ENCODE measurements around the gene HS6ST2. TPM values are rescaled to one million over a fixed set of nuclear protein-coding genes. Genes with fewer than 3 reads are reported as not detected.

The HS6ST2 gene
- total RNA-seq, 1 donor: not detected

- no peak for DNase-seq (ENCODE audit: insufficient read length, low spot score, missing footprints)
- no peak overlapping the region for H3K4me2 ChIP-seq (ENCODE audit: insufficient read depth, low read length)
- H3K27ac ChIP-seq (ENCODE audit: low read depth, low read length): no peak overlapping the region
- no peaks in the 10 kb centered on the region for H3K79me2 ChIP-seq (ENCODE audit: insufficient read depth, low read length)
- H3K36me3 ChIP-seq (ENCODE audit: insufficient read depth, low read length): no peaks in the 10 kb centered on the region
- H3K4me1 ChIP-seq (ENCODE audit: insufficient read depth, low read length): no peaks in the 10 kb centered on the region
- no peak overlapping the region for H3K4me3 ChIP-seq (ENCODE audit: insufficient read depth, low read length)
- H2AFZ ChIP-seq (ENCODE audit: low read length): no peak overlapping the region
- peaks cover 29% of the 10 kb centered on the region for H3K27me3 ChIP-seq (ENCODE audit: insufficient read depth, low read length)
- H4K20me1 ChIP-seq (ENCODE audit: insufficient read depth, low read length): no peaks in the 10 kb centered on the region
- no peaks in the 10 kb centered on the region for H3K9me3 ChIP-seq (ENCODE audit: low read depth, low read length)
- TF ChIP-seq CTCF (IDR thresholded peaks at IDR 0.05; ENCODE audit: extremely low read depth, low read depth, low read length): no peak
Measured at GRCh38 chrX:132732236-132732635, 226.2 kb downstream of the HS6ST2 start.

DNA sequence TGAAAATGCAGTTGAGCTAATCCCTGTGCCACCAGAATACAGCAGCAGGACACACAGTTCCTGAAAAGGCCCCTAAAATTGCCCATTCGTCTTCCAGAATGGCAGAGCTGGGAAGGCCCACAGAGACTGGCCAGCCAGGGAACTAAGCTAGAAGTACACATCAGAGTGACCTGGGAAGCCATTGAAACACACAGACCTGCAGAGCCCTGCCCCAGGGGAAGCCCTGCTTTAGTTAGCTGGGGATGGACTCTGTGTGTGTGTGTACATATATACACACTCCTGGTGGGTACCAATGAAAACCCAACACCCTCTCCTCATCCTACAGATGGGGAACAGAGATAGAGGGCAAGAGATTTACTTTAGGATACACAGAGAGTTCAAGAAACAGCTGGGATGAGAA is 227.7 kb downstream of the HS6ST2 start:
- no peak for DNase-seq (ENCODE audit: insufficient read length, low spot score, missing footprints)
- TF ChIP-seq CTCF (IDR thresholded peaks at IDR 0.05; ENCODE audit: extremely low read depth, low read depth, low read length): no peak
- Histone ChIP-seq H3K9me3 (ENCODE audit: low read depth, low read length) (no peaks in the 10 kb centered on the region), H3K4me2 (ENCODE audit: insufficient read depth, low read length) (no peak overlapping the region), H3K4me3 (ENCODE audit: insufficient read depth, low read length) (no peak overlapping the region), H3K27me3 (ENCODE audit: insufficient read depth, low read length) (peaks cover 30% of the 10 kb centered on the region), H3K36me3 (ENCODE audit: insufficient read depth, low read length) (no peaks in the 10 kb centered on the region), H3K27ac (ENCODE audit: low read depth, low read length) (no peak overlapping the region), H4K20me1 (ENCODE audit: insufficient read depth, low read length) (no peaks in the 10 kb centered on the region), H3K4me1 (ENCODE audit: insufficient read depth, low read length) (no peaks in the 10 kb centered on the region), H3K79me2 (ENCODE audit: insufficient read depth, low read length) (no peaks in the 10 kb centered on the region), H2AFZ (ENCODE audit: low read length) (no peak overlapping the region)

DNA sequence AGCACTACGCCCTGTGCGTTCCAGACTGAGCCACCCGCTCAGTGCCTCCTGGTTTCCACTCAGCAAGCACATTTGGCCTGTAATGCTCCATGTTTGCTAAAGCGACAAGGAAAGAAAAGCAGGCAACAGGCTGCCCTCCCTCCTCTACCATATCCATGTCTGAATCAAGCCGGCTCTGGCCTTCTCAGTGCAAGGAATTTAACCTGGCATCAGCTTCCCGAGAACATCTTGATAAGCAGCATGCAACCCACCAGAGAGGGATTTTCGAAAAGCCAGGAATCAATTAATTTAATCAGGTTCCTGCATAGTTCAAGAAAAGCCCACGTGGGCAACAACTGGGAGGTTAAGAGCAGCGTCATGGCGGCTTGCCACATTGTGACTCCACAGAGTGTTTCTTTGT is 228.2 kb downstream of the HS6ST2 start:
- Histone ChIP-seq H4K20me1 (ENCODE audit: insufficient read depth, low read length) (no peaks in the 10 kb centered on the region), H3K4me1 (ENCODE audit: insufficient read depth, low read length) (no peaks in the 10 kb centered on the region), H3K27me3 (ENCODE audit: insufficient read depth, low read length) (peaks cover 30% of the 10 kb centered on the region), H3K36me3 (ENCODE audit: insufficient read depth, low read length) (no peaks in the 10 kb centered on the region), H3K9me3 (ENCODE audit: low read depth, low read length) (no peaks in the 10 kb centered on the region), H3K79me2 (ENCODE audit: insufficient read depth, low read length) (no peaks in the 10 kb centered on the region), H3K27ac (ENCODE audit: low read depth, low read length) (no peak overlapping the region), H3K4me3 (ENCODE audit: insufficient read depth, low read length) (no peak overlapping the region), H2AFZ (ENCODE audit: low read length) (no peak overlapping the region), H3K4me2 (ENCODE audit: insufficient read depth, low read length) (no peak overlapping the region)
- no peak for DNase-seq (ENCODE audit: insufficient read length, low spot score, missing footprints)
- TF ChIP-seq CTCF (IDR thresholded peaks at IDR 0.05; ENCODE audit: extremely low read depth, low read depth, low read length): no peak

DNA sequence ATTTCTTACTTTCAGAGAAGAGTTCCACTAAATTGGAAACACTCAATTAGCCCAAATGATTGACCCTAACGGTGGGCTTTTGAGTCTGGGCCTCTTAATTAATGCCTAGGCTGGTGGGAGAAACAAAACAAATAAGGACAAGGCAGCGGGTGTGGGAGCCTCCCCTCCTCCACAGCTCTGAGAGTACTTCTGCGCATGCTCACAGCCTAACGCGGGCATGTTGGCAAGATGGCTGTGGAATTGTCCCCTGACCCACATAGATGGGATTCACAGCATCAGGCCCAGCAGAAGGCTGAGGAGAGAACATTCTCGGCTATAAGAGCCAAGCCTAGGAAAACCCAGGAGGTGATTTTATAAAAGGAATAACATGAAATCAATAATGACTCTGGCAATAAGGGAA is 230.1 kb downstream of the HS6ST2 start:
- no peaks in the 10 kb centered on the region for H3K4me1 ChIP-seq (ENCODE audit: insufficient read depth, low read length)
- H3K79me2 ChIP-seq (ENCODE audit: insufficient read depth, low read length): no peaks in the 10 kb centered on the region
- H3K27ac ChIP-seq (ENCODE audit: low read depth, low read length): no peak overlapping the region
- no peak overlapping the region for H3K4me2 ChIP-seq (ENCODE audit: insufficient read depth, low read length)
- no peaks in the 10 kb centered on the region for H3K9me3 ChIP-seq (ENCODE audit: low read depth, low read length)
- no peaks in the 10 kb centered on the region for H4K20me1 ChIP-seq (ENCODE audit: insufficient read depth, low read length)
- no peak overlapping the region for H3K4me3 ChIP-seq (ENCODE audit: insufficient read depth, low read length)
- H3K36me3 ChIP-seq (ENCODE audit: insufficient read depth, low read length): no peaks in the 10 kb centered on the region
- peaks cover 22% of the 10 kb centered on the region for H3K27me3 ChIP-seq (ENCODE audit: insufficient read depth, low read length)
- no peak for DNase-seq (ENCODE audit: insufficient read length, low spot score, missing footprints)
- no peak overlapping the region for H2AFZ ChIP-seq (ENCODE audit: low read length)
- TF ChIP-seq CTCF (IDR thresholded peaks at IDR 0.05; ENCODE audit: extremely low read depth, low read depth, low read length): no peak
